ENCODE results near the gene OR2H2.

OR2H2 gene

GRCh38 chr6:29576056-29576455 is 8.9 kb upstream of the OR2H2 start:
- H3K36me3 ChIP-seq = no peaks in the 10 kb centered on the region
- H3K27me3 ChIP-seq = peaks cover 5% of the 10 kb centered on the region
- TF ChIP-seq CTCF (IDR thresholded peaks at IDR 0.05; ENCODE audit: low read depth, low read length) = no peak

GRCh38 chr6:29577544-29577943 is 7.4 kb upstream of the OR2H2 start:
- DNase-seq = no peak
- no peak overlapping the region for H3K4me3 ChIP-seq (ENCODE audit: low read depth, low read length)
- no peaks in the 10 kb centered on the region for H3K36me3 ChIP-seq
- no peaks in the 10 kb centered on the region for H3K9me3 ChIP-seq
- TF ChIP-seq CTCF (IDR thresholded peaks at IDR 0.05; ENCODE audit: low read depth, low read length) = no peak
- H3K4me1 ChIP-seq = no peaks in the 10 kb centered on the region
- H3K27me3 ChIP-seq = peaks cover 5% of the 10 kb centered on the region

More at GRCh38 chr6:29576056-29576455, 8.9 kb upstream of the OR2H2 start:
- DNase-seq = no peak
- Histone ChIP-seq H3K9me3 (no peaks in the 10 kb centered on the region), H3K4me1 (no peaks in the 10 kb centered on the region), H3K4me3 (ENCODE audit: low read depth, low read length) (no peak overlapping the region)

- Histone ChIP-seq H3K4me3 (ENCODE audit: low read depth, low read length) (no peak overlapping the region), H3K9me3 (no peaks in the 10 kb centered on the region), H3K4me1 (no peaks in the 10 kb centered on the region), H3K36me3 (no peaks in the 10 kb centered on the region), H3K27me3 (peaks cover 14% of the 10 kb centered on the region)
- peak; percentile 39 for DNase-seq
- TF ChIP-seq CTCF (IDR thresholded peaks at IDR 0.05; ENCODE audit: low read depth, low read length) = peak; percentile 91
Observed at GRCh38 chr6:29589423-29590048, 4.6 kb downstream of the OR2H2 start.

- H3K4me3 ChIP-seq (ENCODE audit: low read depth, low read length) = no peak overlapping the region
- H3K27me3 ChIP-seq = peaks cover 8% of the 10 kb centered on the region; the same call in 1 of the 2 replicates
- no peak for DNase-seq
- H3K36me3 ChIP-seq = no peaks in the 10 kb centered on the region
- TF ChIP-seq CTCF (IDR thresholded peaks at IDR 0.05; ENCODE audit: low read depth, low read length) = no peak
- H3K9me3 ChIP-seq = no peaks in the 10 kb centered on the region
- H3K4me1 ChIP-seq = no peaks in the 10 kb centered on the region
Observed at GRCh38 chr6:29590218-29590808, 5.4 kb downstream of the OR2H2 start.

- peaks cover 4% of the 10 kb centered on the region; the same call in 1 of the 2 replicates for H3K27me3 ChIP-seq
- no peaks in the 10 kb centered on the region for H3K4me1 ChIP-seq
- DNase-seq = no peak
- no peaks in the 10 kb centered on the region for H3K9me3 ChIP-seq
- no peak for TF ChIP-seq CTCF (IDR thresholded peaks at IDR 0.05; ENCODE audit: low read depth, low read length)
- H3K4me3 ChIP-seq (ENCODE audit: low read depth, low read length) = no peak overlapping the region
- no peaks in the 10 kb centered on the region for H3K36me3 ChIP-seq
Observed at GRCh38 chr6:29591677-29592076, 6.8 kb downstream of the OR2H2 start.

- no peaks in the 10 kb centered on the region for H3K36me3 ChIP-seq
- no peaks in the 10 kb centered on the region for H3K9me3 ChIP-seq
- peaks cover 4% of the 10 kb centered on the region; the same call in 1 of the 2 replicates for H3K27me3 ChIP-seq
- no peak for TF ChIP-seq CTCF (IDR thresholded peaks at IDR 0.05; ENCODE audit: low read depth, low read length)
- no peak overlapping the region for H3K4me3 ChIP-seq (ENCODE audit: low read depth, low read length)
- no peak for DNase-seq
- H3K4me1 ChIP-seq = no peaks in the 10 kb centered on the region
Observed at GRCh38 chr6:29593199-29593855, 8.4 kb downstream of the OR2H2 start.

All from BE2C (cell line).